ENCODE data around the gene ARHGAP10.
A peak's percentile ranks its signal among the peaks of the same experiment; 100 is the strongest.

ARHGAP10 gene

GRCh38 chr4:148023512-148024181 lies 291.8 kb downstream of the ARHGAP10 start:
- no peak overlapping the region for H3K18ac ChIP-seq (ENCODE audit: low read depth in 1 of 2, low read length in 2 of 2)
- no peak overlapping the region for H3K27ac ChIP-seq (ENCODE audit: low read length, poor library complexity, severe bottlenecking)
- DNase-seq = no peak
- H3K4me2 ChIP-seq (ENCODE audit: low read length, poor library complexity, severe bottlenecking) = no peak overlapping the region
- H3K4me3 ChIP-seq (ENCODE audit: insufficient read depth in 1 of 2, low read depth in 1 of 2, low read length in 2 of 2) = peak overlapping the region in 1 of 2 experiments; percentile 68
- H2BK12ac ChIP-seq (ENCODE audit: low read length in 2 of 2) = no peak overlapping the region
- no peak overlapping the region for H2AK5ac ChIP-seq (ENCODE audit: low read length, severe bottlenecking)
- no peaks in the 10 kb centered on the region for H3K9me3 ChIP-seq (ENCODE audit: control insufficient read depth, low read length)
- H3K79me1 ChIP-seq (replicated peaks; ENCODE audit: low read length, poor library complexity, severe bottlenecking) = peaks cover 24% of the 10 kb centered on the region
- H3K4me1 ChIP-seq (ENCODE audit: control insufficient read depth, insufficient read depth, low read depth, low read length) = no peaks in the 10 kb centered on the region
- H3K4ac ChIP-seq (ENCODE audit: low read depth in 1 of 2, low read length in 2 of 2) = no peak overlapping the region
- H3K27me3 ChIP-seq (ENCODE audit: control insufficient read depth in 1 of 2, insufficient read depth in 1 of 2, low read length in 2 of 2) = no peaks in the 10 kb centered on the region
- no peak overlapping the region for H2BK15ac ChIP-seq (ENCODE audit: low read depth, poor library complexity, severe bottlenecking)
- no peak overlapping the region for H4K91ac ChIP-seq (ENCODE audit: low read length)
- H2BK5ac ChIP-seq (ENCODE audit: low read depth, low read length, poor library complexity, severe bottlenecking) = no peak overlapping the region
- no peak overlapping the region for H2BK120ac ChIP-seq (ENCODE audit: low read depth, low read length)
- no peak overlapping the region for H3K14ac ChIP-seq (ENCODE audit: low read length in 2 of 2)
- peak overlapping the region; percentile 80 for H3K9ac ChIP-seq (ENCODE audit: low read length)
- H2AFZ ChIP-seq (ENCODE audit: low read depth, low read length) = no peak overlapping the region
- no peak overlapping the region for H4K8ac ChIP-seq (ENCODE audit: low read length)
- 99% methylated on average over 9 of the region's 9 CpGs for WGBS
- peaks cover 0 to 11% of the 10 kb centered on the region in 2 experiments for H3K36me3 ChIP-seq (ENCODE audit: control insufficient read depth in 1 of 2, insufficient read depth in 2 of 2, low read depth in 1 of 2, low read length in 2 of 2)
- H3K23ac ChIP-seq (ENCODE audit: low read length in 2 of 2) = no peak overlapping the region

GRCh38 chr4:148025981-148026380 lies 294.1 kb downstream of the ARHGAP10 start:
- H2AK5ac ChIP-seq (ENCODE audit: low read length, severe bottlenecking) = no peak overlapping the region
- no peak overlapping the region for H3K4ac ChIP-seq (ENCODE audit: low read depth in 1 of 2, low read length in 2 of 2)
- DNase-seq = peak; percentile 85
- no peak overlapping the region for H4K8ac ChIP-seq (ENCODE audit: low read length)
- no peak overlapping the region for H2BK120ac ChIP-seq (ENCODE audit: low read depth, low read length)
- peak overlapping the region in 1 of 2 experiments; percentile 46 for H3K4me3 ChIP-seq (ENCODE audit: insufficient read depth in 1 of 2, low read depth in 1 of 2, low read length in 2 of 2)
- no peak overlapping the region for H3K27ac ChIP-seq (ENCODE audit: low read length, poor library complexity, severe bottlenecking)
- no peaks in the 10 kb centered on the region for H3K9me3 ChIP-seq (ENCODE audit: control insufficient read depth, low read length)
- H2AFZ ChIP-seq (ENCODE audit: low read depth, low read length) = no peak overlapping the region
- no peak overlapping the region for H2BK5ac ChIP-seq (ENCODE audit: low read depth, low read length, poor library complexity, severe bottlenecking)
- peaks cover 20% of the 10 kb centered on the region for H3K79me1 ChIP-seq (replicated peaks; ENCODE audit: low read length, poor library complexity, severe bottlenecking)
- H3K18ac ChIP-seq (ENCODE audit: low read depth in 1 of 2, low read length in 2 of 2) = no peak overlapping the region
- no peaks in the 10 kb centered on the region for H3K4me1 ChIP-seq (ENCODE audit: control insufficient read depth, insufficient read depth, low read depth, low read length)
- no peak overlapping the region for H4K91ac ChIP-seq (ENCODE audit: low read length)
- H2BK15ac ChIP-seq (ENCODE audit: low read depth, poor library complexity, severe bottlenecking) = no peak overlapping the region
- H3K27me3 ChIP-seq (ENCODE audit: control insufficient read depth in 1 of 2, insufficient read depth in 1 of 2, low read length in 2 of 2) = no peaks in the 10 kb centered on the region
- H3K9ac ChIP-seq (ENCODE audit: low read length) = peak overlapping the region; percentile 58
- H3K36me3 ChIP-seq (ENCODE audit: control insufficient read depth in 1 of 2, insufficient read depth in 2 of 2, low read depth in 1 of 2, low read length in 2 of 2) = peaks cover 0 to 14% of the 10 kb centered on the region in 2 experiments
- H3K4me2 ChIP-seq (ENCODE audit: low read length, poor library complexity, severe bottlenecking) = no peak overlapping the region
- WGBS = 85% methylated on average over 4 of the region's 4 CpGs
- no peak overlapping the region for H3K14ac ChIP-seq (ENCODE audit: low read length in 2 of 2)
- H2BK12ac ChIP-seq (ENCODE audit: low read length in 2 of 2) = no peak overlapping the region
- no peak overlapping the region for H3K23ac ChIP-seq (ENCODE audit: low read length in 2 of 2)

- Histone ChIP-seq H3K27ac (ENCODE audit: low read length, poor library complexity, severe bottlenecking) (no peak overlapping the region), H4K91ac (ENCODE audit: low read length) (no peak overlapping the region), H3K23ac (ENCODE audit: low read length in 2 of 2) (no peak overlapping the region), H3K9me3 (ENCODE audit: control insufficient read depth, low read length) (no peaks in the 10 kb centered on the region), H2BK120ac (ENCODE audit: low read depth, low read length) (no peak overlapping the region), H2BK15ac (ENCODE audit: low read depth, poor library complexity, severe bottlenecking) (no peak overlapping the region), H3K36me3 (ENCODE audit: control insufficient read depth in 1 of 2, insufficient read depth in 2 of 2, low read depth in 1 of 2, low read length in 2 of 2) (peaks cover 0 to 14% of the 10 kb centered on the region in 2 experiments), H3K4me2 (ENCODE audit: low read length, poor library complexity, severe bottlenecking) (no peak overlapping the region), H2BK5ac (ENCODE audit: low read depth, low read length, poor library complexity, severe bottlenecking) (no peak overlapping the region), H2BK12ac (ENCODE audit: low read length in 2 of 2) (no peak overlapping the region), H3K14ac (ENCODE audit: low read length in 2 of 2) (no peak overlapping the region), H3K9ac (ENCODE audit: low read length) (peak overlapping the region; percentile 58), H3K79me1 (replicated peaks; ENCODE audit: low read length, poor library complexity, severe bottlenecking) (peaks cover 15% of the 10 kb centered on the region), H4K8ac (ENCODE audit: low read length) (no peak overlapping the region), H2AFZ (ENCODE audit: low read depth, low read length) (no peak overlapping the region), H3K18ac (ENCODE audit: low read depth in 1 of 2, low read length in 2 of 2) (no peak overlapping the region), H2AK5ac (ENCODE audit: low read length, severe bottlenecking) (no peak overlapping the region), H3K4me1 (ENCODE audit: control insufficient read depth, insufficient read depth, low read depth, low read length) (no peaks in the 10 kb centered on the region), H3K4ac (ENCODE audit: low read depth in 1 of 2, low read length in 2 of 2) (no peak overlapping the region), H3K27me3 (ENCODE audit: control insufficient read depth in 1 of 2, insufficient read depth in 1 of 2, low read length in 2 of 2) (no peaks in the 10 kb centered on the region), H3K4me3 (ENCODE audit: insufficient read depth in 1 of 2, low read depth in 1 of 2, low read length in 2 of 2) (no peak overlapping the region)
- 98% methylated on average over 6 of the region's 7 CpGs for WGBS
- DNase-seq = no peak
Measured at GRCh38 chr4:148027201-148027600, 295.3 kb downstream of the ARHGAP10 start.

DNA sequence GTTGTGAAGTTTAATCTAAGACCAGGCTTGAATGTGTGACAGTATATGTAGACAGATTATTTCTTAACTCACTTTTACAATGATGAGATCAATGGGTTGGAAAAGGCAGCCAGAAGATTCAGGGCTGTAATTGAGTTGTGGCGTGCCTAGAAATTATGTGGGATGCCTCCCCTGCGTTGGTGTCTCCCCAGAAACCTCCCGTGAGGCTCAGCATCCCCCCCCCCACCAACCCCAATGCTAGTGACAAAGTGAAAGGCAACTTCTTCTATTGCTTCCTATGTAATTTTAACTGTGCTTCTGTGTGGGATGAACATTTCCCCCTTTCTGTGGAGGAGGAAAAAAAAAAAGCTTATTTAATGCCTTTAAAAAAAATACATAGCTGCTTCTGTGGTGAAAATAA lies 297.9 kb downstream of the ARHGAP10 start:
- no peak overlapping the region for H4K91ac ChIP-seq (ENCODE audit: low read length)
- no peaks in the 10 kb centered on the region for H3K27me3 ChIP-seq (ENCODE audit: control insufficient read depth in 1 of 2, insufficient read depth in 1 of 2, low read length in 2 of 2)
- no peaks in the 10 kb centered on the region for H3K4me1 ChIP-seq (ENCODE audit: control insufficient read depth, insufficient read depth, low read depth, low read length)
- H3K9ac ChIP-seq (ENCODE audit: low read length) = no peak overlapping the region
- H3K4me3 ChIP-seq (ENCODE audit: insufficient read depth in 1 of 2, low read depth in 1 of 2, low read length in 2 of 2) = no peak overlapping the region
- no peak overlapping the region for H3K14ac ChIP-seq (ENCODE audit: low read length in 2 of 2)
- H3K79me1 ChIP-seq (replicated peaks; ENCODE audit: low read length, poor library complexity, severe bottlenecking) = peaks cover 14% of the 10 kb centered on the region
- no peak for DNase-seq
- peaks cover 0 to 14% of the 10 kb centered on the region in 2 experiments for H3K36me3 ChIP-seq (ENCODE audit: control insufficient read depth in 1 of 2, insufficient read depth in 2 of 2, low read depth in 1 of 2, low read length in 2 of 2)
- H3K4ac ChIP-seq (ENCODE audit: low read depth in 1 of 2, low read length in 2 of 2) = no peak overlapping the region
- no peak overlapping the region for H2BK15ac ChIP-seq (ENCODE audit: low read depth, poor library complexity, severe bottlenecking)
- H3K23ac ChIP-seq (ENCODE audit: low read length in 2 of 2) = no peak overlapping the region
- 100% methylated on average over 1 of the region's 3 CpGs for WGBS
- no peaks in the 10 kb centered on the region for H3K9me3 ChIP-seq (ENCODE audit: control insufficient read depth, low read length)
- H3K18ac ChIP-seq (ENCODE audit: low read depth in 1 of 2, low read length in 2 of 2) = no peak overlapping the region
- H2BK120ac ChIP-seq (ENCODE audit: low read depth, low read length) = no peak overlapping the region
- H3K4me2 ChIP-seq (ENCODE audit: low read length, poor library complexity, severe bottlenecking) = no peak overlapping the region
- no peak overlapping the region for H2BK5ac ChIP-seq (ENCODE audit: low read depth, low read length, poor library complexity, severe bottlenecking)
- no peak overlapping the region for H3K27ac ChIP-seq (ENCODE audit: low read length, poor library complexity, severe bottlenecking)
- H2AK5ac ChIP-seq (ENCODE audit: low read length, severe bottlenecking) = no peak overlapping the region
- H2AFZ ChIP-seq (ENCODE audit: low read depth, low read length) = no peak overlapping the region
- H2BK12ac ChIP-seq (ENCODE audit: low read length in 2 of 2) = no peak overlapping the region
- no peak overlapping the region for H4K8ac ChIP-seq (ENCODE audit: low read length)

Measured in mesenchymal stem cell (in vitro differentiated cells and primary cell).